GM19452 (cell line): ENCODE results near the gene ZNRF2.

Experiments
- ATAC-seq: cut with Tn5 transposase; IDR thresholded peaks from one replicate; pipeline ENCODE4 v1.9.1; 2021; ENCODE audit not compliant: unreplicated experiment

Gene ZNRF2

DNA sequence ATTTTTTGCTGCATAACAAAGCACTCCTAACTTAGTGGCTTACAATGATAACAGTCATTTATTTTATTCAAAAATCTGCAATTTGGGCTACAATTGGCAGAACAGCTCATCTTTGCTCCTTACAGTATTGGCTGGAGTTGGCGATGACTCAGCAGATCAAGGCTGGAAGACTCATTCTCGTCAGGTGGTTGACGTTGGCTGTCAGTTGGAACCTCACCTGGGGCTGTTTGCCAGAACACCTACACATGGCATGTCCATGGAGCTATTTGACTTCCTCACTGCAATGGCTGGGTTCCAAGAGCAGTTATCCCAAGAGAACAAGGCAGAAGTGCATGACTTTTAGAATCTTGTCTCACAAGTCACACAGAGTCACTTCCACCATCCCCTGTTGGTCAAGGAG, 119.1 kb downstream of the ZNRF2 start:
- ATAC-seq: no peak

DNA sequence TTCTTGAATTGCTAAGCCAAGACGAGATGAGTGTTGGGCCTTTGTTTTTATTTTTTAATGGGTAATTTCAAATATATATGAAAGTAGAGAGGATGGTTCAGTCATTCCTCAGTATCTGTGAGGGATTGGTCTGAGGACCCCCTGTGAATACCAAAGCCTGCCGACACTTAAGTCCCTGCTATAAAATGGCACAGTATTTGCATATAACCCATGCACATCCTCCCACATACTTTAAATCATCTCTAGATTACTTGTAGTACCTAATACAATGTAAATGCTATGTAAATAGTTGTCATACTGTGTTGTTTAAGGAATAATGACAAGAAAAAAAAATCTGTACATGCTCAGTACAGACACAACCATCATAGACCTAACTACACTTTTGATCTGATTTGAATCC, 120.8 kb downstream of the ZNRF2 start:
- no peak for ATAC-seq

DNA sequence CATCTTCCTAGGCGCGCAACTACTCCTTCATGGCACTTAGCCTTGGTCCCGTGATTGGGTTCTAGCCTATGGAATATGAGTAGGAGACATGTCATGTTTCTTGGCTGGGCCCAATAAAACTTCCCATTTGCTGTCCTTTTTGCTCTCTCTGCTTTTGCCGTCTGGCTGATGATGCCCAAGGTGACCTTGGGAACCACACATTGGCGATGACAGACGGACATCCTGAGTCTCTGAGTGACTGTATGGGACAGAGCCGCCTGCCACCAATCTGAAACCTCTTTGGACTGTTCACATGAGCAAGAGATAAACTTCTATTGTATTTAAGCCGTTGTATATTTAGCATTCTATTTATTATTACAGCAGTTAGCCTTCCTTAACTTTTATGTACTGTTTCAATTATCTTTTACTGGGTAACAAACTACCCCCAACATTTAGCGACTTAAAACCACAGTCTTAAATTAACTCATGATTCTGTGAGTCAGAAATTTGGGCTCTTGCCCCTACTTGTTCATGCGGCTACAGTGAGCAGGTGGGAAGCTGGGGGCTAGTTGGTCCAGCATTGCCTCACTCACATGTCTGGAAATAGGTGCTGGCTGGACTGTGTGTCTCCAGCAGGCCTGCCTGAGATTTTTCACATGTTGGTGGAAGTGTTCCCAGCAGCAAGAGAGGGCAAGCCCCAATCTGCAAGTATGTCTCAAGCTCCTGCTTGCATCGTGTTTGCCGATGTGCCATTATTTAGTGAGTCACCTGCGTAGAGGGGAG, 122.4 kb downstream of the ZNRF2 start:
- no peak for ATAC-seq

DNA sequence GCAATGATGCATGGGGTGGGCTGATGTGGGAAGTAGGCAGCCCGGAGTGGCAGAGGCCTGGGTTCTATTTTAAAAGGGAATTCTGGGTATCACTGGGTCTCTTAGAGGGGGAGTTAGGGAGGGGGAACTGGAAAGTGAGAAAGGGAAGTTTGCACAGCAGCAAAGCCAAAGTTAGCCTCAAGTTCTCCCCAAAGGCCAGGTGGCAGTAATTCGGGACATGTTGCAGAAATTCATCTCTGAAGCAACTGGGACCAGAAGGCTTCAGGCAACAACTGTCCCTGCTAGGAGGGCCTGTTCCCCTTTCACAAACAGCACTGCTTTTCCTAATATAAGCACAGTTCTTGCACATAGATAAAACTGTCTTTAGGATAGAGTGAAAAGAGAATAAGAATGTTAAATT, 126.8 kb downstream of the ZNRF2 start:
- no peak for ATAC-seq

DNA sequence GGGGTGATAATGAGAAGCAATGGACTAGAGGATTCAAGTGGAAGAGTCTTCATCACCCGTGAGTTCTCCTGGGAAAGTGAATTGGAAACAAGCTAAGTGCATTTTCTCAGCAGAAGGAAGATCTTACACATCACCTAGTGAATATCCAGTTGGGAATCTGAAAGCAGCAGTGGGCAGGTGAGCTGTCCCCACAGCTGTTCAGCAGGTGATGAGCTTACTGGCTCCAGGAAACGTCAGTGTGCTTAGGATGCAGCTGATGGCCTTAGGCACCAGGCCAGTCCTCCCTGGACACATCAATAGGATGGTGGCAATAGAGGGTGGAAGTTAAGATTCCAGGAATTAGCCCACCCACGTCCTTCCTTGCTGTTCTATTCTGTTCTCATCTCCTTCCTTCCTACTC, 127.5 kb downstream of the ZNRF2 start:
- ATAC-seq: no peak

DNA sequence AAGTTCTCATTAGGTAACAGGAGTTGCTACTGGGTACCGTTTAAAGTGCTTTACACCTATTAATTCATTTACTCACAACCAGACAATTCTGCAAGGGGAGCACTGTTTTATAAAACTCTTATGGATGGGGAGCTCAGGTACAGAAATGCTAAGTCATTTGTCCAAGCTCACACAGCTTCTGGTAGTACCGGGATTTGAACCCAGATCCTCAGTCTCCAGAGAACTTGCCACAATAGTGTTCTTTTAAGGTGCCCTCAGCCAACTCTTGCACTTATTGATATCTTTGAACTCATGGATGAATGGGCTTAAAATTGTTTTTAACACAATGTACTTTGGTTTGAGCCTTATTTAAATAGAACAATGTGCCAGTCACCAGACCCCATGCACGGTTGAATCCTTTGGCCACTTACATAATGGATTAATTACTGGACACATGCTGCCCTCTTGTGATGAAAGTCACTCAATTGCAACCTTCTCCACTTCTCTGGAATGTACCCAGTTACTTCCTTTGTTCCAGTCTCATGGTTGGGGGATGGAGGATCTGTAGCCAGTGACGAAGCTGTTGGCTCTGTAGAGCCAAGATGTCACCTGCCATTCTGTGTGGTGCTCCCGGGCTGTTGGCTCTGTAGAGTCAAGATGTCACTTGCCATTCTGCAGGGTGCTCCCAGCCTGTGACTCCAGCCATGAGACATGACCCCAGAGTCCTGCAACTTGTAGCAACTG, 128.5 kb downstream of the ZNRF2 start:
- no peak for ATAC-seq

DNA sequence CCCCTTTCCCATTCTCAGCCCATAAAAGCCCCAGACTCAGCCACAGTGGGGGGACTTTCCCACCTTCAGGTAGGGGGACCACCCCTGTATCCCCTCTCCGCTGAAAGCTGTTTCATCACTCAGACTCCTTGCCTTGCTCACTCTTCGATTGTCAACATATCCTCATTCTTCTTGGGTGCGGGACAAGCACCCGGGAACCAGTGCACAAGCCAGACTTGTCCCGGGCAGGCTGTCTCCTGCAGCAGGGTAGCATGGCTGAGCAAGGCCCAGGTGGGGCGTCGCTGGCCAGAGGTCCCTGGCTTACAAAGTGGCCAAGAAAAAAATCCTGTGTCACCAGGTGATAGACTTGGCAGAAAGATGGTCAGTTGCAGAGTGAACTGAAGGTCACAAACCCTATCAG, 129.5 kb downstream of the ZNRF2 start:
- ATAC-seq: no peak
